IMR-90 (cell line): ENCODE data around the gene TIMM44. TPM values are rescaled to one million over a fixed set of nuclear protein-coding genes. Genes with fewer than 3 reads are reported as not detected.

Source experiments
- ATAC-seq: fragments of 200-7000 bp; cut with Tn5 transposase; 2 replicates; pipeline ENCODE4 v1.9.1; 2020; ENCODE audit warnings: low read depth, mild to moderate bottlenecking, moderate library complexity
- BruUV-seq: library from RNA; stranded (reverse); fragments of 400-500 nt; replicated peaks from 2 replicates; lab custom pipeline; 2021; lab: Mats Ljungman, UMichigan
- CTCF ChIA-PET: fragments of 300-600 bp; formaldehyde crosslinking; extraction: SDS; loops from one replicate; lab custom pipeline; 2021; ENCODE audit warnings: antibody characterized with exemption; lab: Yijun Ruan, JAX
- POLR2A ChIA-PET: fragments of 300-600 bp; sonication (Branson Sonifier 250); formaldehyde crosslinking; loops from one replicate; lab custom pipeline; 2022; ENCODE audit warnings: antibody characterized with exemption; ENCODE audit not compliant: unreplicated experiment; lab: Charles Lee
- DNase-seq: peaks from one replicate; pipeline ENCODE4 v3.0.0; 2013
- H2AFZ ChIP-seq: replicated peaks from 2 replicates; pipeline ENCODE3; 2013; ENCODE audit warnings: low read length, mild to moderate bottlenecking; ENCODE audit not compliant: poor library complexity
- H2AK5ac ChIP-seq: 2 replicates; pipeline ENCODE4 v1.6.1; 2013; ENCODE audit warnings: low read depth, low read length, inconsistent platforms
- H2AK9ac ChIP-seq: replicated peaks from 2 replicates; pipeline ENCODE3; 2013; ENCODE audit warnings: mild to moderate bottlenecking, low read depth, low read length, moderate library complexity; ENCODE audit not compliant: poor library complexity
- H2BK120ac ChIP-seq: 2 replicates; pipeline ENCODE4 v1.6.1; 2013; ENCODE audit warnings: low read depth, low read length, inconsistent platforms
- H2BK15ac ChIP-seq: 3 replicates; pipeline ENCODE4 v1.6.1; 2013; ENCODE audit warnings: low read depth, low read length, inconsistent platforms
- H2BK20ac ChIP-seq: 2 replicates; pipeline ENCODE4 v1.6.1; 2013; ENCODE audit warnings: low read depth, mild to moderate bottlenecking, inconsistent platforms, low read length, moderate library complexity
- H2BK5ac ChIP-seq: 2 replicates; pipeline ENCODE4 v1.6.1; 2013; ENCODE audit warnings: mild to moderate bottlenecking, low read depth, low read length, inconsistent platforms; ENCODE audit not compliant: poor library complexity, severe bottlenecking
- H3K14ac ChIP-seq: replicated peaks from 2 replicates; pipeline ENCODE4 v1.6.1; 2013; ENCODE audit warnings: low read depth, low read length, inconsistent platforms
- H3K18ac ChIP-seq: 2 replicates; pipeline ENCODE4 v1.6.1; 2013; ENCODE audit warnings: low read depth, low read length, control low read depth
- H3K23ac ChIP-seq: 2 replicates; pipeline ENCODE4 v1.6.1; 2013; ENCODE audit warnings: low read depth, low read length, inconsistent platforms
- H3K27ac ChIP-seq: 2 replicates; pipeline ENCODE4 v1.5.1; 2013; ENCODE audit warnings: mild to moderate bottlenecking, control low read depth, low read length; ENCODE audit not compliant: insufficient read depth
- H3K27me3 ChIP-seq: 2 replicates; pipeline ENCODE4 v1.6.1; 2013; ENCODE audit warnings: low read length; ENCODE audit not compliant: control insufficient read depth, insufficient read depth
- H3K36me3 ChIP-seq: 2 replicates; pipeline ENCODE4 v1.6.1; 2013; ENCODE audit warnings: low read length, mixed read lengths; ENCODE audit not compliant: control insufficient read depth, insufficient read depth
- H3K4ac ChIP-seq: 2 replicates; pipeline ENCODE4 v1.6.1; 2013; ENCODE audit warnings: low read depth, low read length, inconsistent platforms
- H3K4me1 ChIP-seq: 2 replicates; pipeline ENCODE4 v1.6.1; 2013; ENCODE audit warnings: low read length, mixed read lengths; ENCODE audit not compliant: control insufficient read depth, insufficient read depth
- H3K4me2 ChIP-seq: 2 replicates; pipeline ENCODE4 v1.6.1; 2013; ENCODE audit warnings: low read depth, mild to moderate bottlenecking, control low read depth, low read length, moderate library complexity
- H3K4me3 ChIP-seq: 2 replicates; pipeline ENCODE4 v1.5.1; 2013; ENCODE audit warnings: low read depth, mild to moderate bottlenecking, control low read depth, low read length, moderate library complexity; ENCODE audit not compliant: insufficient read depth
- H3K56ac ChIP-seq: 2 replicates; pipeline ENCODE4 v1.6.1; 2013; ENCODE audit warnings: low read length, inconsistent platforms; ENCODE audit not compliant: insufficient read depth; ENCODE audit errors: extremely low read depth
- H3K79me1 ChIP-seq, 2 experiments: 2 replicates each; pipeline ENCODE4 v1.6.1; 2013; ENCODE audit warnings: low read length in 2 of 2, inconsistent platforms in 1 of 2, low read depth in 1 of 2
- H3K9ac ChIP-seq: 2 replicates; pipeline ENCODE4 v1.6.1; 2013; ENCODE audit warnings: low read depth, low read length, control low read depth
- H3K9me1 ChIP-seq: 2 replicates; pipeline ENCODE4 v1.6.1; 2013; ENCODE audit warnings: low read length, inconsistent platforms; ENCODE audit not compliant: insufficient read depth
- H3K9me3 ChIP-seq: 2 replicates; pipeline ENCODE4 v1.6.1; 2013; ENCODE audit warnings: low read length; ENCODE audit not compliant: control insufficient read depth, insufficient read depth
- H4K20me1 ChIP-seq: 2 replicates; pipeline ENCODE4 v1.6.1; 2013; ENCODE audit warnings: low read length, inconsistent platforms; ENCODE audit not compliant: insufficient read depth
- H4K5ac ChIP-seq: 2 replicates; pipeline ENCODE4 v1.6.1; 2013; ENCODE audit warnings: mild to moderate bottlenecking, low read depth, low read length, control low read depth
- H4K8ac ChIP-seq, 2 experiments: 2 replicates each; pipeline ENCODE4 v1.6.1; 2013; ENCODE audit warnings: low read depth in 2 of 2, low read length in 2 of 2, control low read depth in 1 of 2, inconsistent platforms in 1 of 2
- H4K91ac ChIP-seq: 2 replicates; pipeline ENCODE4 v1.6.1; 2013; ENCODE audit warnings: low read depth, low read length, inconsistent platforms; ENCODE audit not compliant: insufficient read depth
- BHLHE40 ChIP-seq: fragments of 150-350 bp; IDR thresholded peaks from 2 replicates; pipeline ENCODE4 v1.6.1; 2016; ENCODE audit warnings: mild to moderate bottlenecking, low read depth, low read length
- CEBPB ChIP-seq: IDR thresholded peaks from 2 replicates; pipeline ENCODE4 v1.6.1; 2012; ENCODE audit warnings: low read depth, low read length, improper control_type of control experiment
- CHD1 ChIP-seq: IDR thresholded peaks from 2 replicates; pipeline ENCODE4 v1.6.1; 2012; ENCODE audit warnings: low read depth, low read length, improper control_type of control experiment
- CTCF ChIP-seq: conservative IDR thresholded peaks from 2 replicates; pipeline ENCODE4 v1.5.1; 2012; ENCODE audit warnings: mild to moderate bottlenecking, low read depth, low read length, improper control_type of control experiment
- FOS ChIP-seq: fragments of 150-350 bp; IDR thresholded peaks from 2 replicates; pipeline ENCODE4 v1.6.1; 2016; ENCODE audit warnings: low read depth, low read length
- MAFK ChIP-seq: IDR thresholded peaks from 2 replicates; pipeline ENCODE4 v1.6.1; 2012; ENCODE audit warnings: low read depth, low read length, improper control_type of control experiment
- MAZ ChIP-seq: IDR thresholded peaks from 2 replicates; pipeline ENCODE4 v1.6.1; 2012; ENCODE audit warnings: low read depth, mild to moderate bottlenecking, low read length, improper control_type of control experiment, moderate library complexity, borderline replicate concordance
- MXI1 ChIP-seq: IDR thresholded peaks from 2 replicates; pipeline ENCODE4 v1.6.1; 2012; ENCODE audit warnings: low read depth, mild to moderate bottlenecking, low read length, moderate library complexity, borderline replicate concordance
- NFE2L2 ChIP-seq: fragments of 150-350 bp; IDR thresholded peaks from 2 replicates; pipeline ENCODE4 v1.6.1; 2016; ENCODE audit warnings: low read depth, mild to moderate bottlenecking, low read length
- POLR2A ChIP-seq: IDR thresholded peaks from 2 replicates; pipeline ENCODE4 v1.6.1; 2012; ENCODE audit warnings: mild to moderate bottlenecking, low read depth, low read length
- RAD21 ChIP-seq: IDR thresholded peaks from 2 replicates; pipeline ENCODE4 v1.6.1; 2012; ENCODE audit warnings: low read length, improper control_type of control experiment
- RCOR1 ChIP-seq: IDR thresholded peaks from 2 replicates; pipeline ENCODE4 v1.6.1; 2012; ENCODE audit warnings: mild to moderate bottlenecking, low read length, improper control_type of control experiment; ENCODE audit not compliant: insufficient replicate concordance
- RFX5 ChIP-seq: IDR thresholded peaks from 2 replicates; pipeline ENCODE4 v1.8.0; 2012; ENCODE audit warnings: low read depth, mild to moderate bottlenecking, low read length, moderate library complexity
- SMC3 ChIP-seq: fragments of 150-350 bp; IDR thresholded peaks from 2 replicates; pipeline ENCODE4 v1.6.1; 2016; ENCODE audit warnings: low read depth, mild to moderate bottlenecking, antibody characterized with exemption, low read length, moderate library complexity
- USF2 ChIP-seq: fragments of 150-350 bp; IDR thresholded peaks from 2 replicates; pipeline ENCODE4 v1.6.1; 2017; ENCODE audit warnings: mild to moderate bottlenecking, antibody characterized with exemption, low read length, low read depth
- WGBS, 2 experiments: methylation state at CpG; one replicate each; pipeline versions ENCODE4 v1.1.5 to v1.1.7; 2013; ENCODE audit warnings: missing lambda C conversion rate in 2 of 2; ENCODE audit not compliant: insufficient read length in 1 of 2; ENCODE audit errors: extremely low coverage in 2 of 2; 5-methylcytosine and 5-hydroxymethylcytosine counted together
- dilution Hi-C: fragments of 300-500 bp; cut with HindIII; formaldehyde crosslinking; loops from one replicate; pipeline ENCODE4 v1.14.3; 2018; ENCODE audit warnings: low sequenced_read_pairs; ENCODE audit not compliant: unreplicated experiment
- in situ Hi-C: fragments of 300-500 bp; cut with MboI; formaldehyde crosslinking; loops from 3 replicates; pipeline ENCODE4 v1.14.3; 2019; ENCODE audit warnings: low sequenced_read_pairs, inconsistent platforms, mixed read lengths
- intact Hi-C: fragments of 100-400 bp; cut with micrococcal nuclease; formaldehyde crosslinking; loops from 2 replicates; pipeline ENCODE4 v1.10.0; 2022
- polyA plus RNA-seq, 3 experiments: library from polyadenylated mRNA; depleted of rRNA; stranded (reverse); fragments of >200 nt; gene quantifications; 2 replicates each; pipeline ENCODE4 v1.2.3, GENCODE V29; 2012; ENCODE audit warnings: low replicate concordance in 1 of 3
- total RNA-seq: library from RNA; depleted of rRNA; stranded (reverse); fragments of >200 nt; gene quantifications from 2 replicates; pipeline ENCODE4 v1.2.3, GENCODE V29; 2012

Gene TIMM44
- total and polyA plus RNA-seq, 2 of the 4 experiments (the other 2 are of a cell fraction), result 37.6 to 52.3 TPM

DNA sequence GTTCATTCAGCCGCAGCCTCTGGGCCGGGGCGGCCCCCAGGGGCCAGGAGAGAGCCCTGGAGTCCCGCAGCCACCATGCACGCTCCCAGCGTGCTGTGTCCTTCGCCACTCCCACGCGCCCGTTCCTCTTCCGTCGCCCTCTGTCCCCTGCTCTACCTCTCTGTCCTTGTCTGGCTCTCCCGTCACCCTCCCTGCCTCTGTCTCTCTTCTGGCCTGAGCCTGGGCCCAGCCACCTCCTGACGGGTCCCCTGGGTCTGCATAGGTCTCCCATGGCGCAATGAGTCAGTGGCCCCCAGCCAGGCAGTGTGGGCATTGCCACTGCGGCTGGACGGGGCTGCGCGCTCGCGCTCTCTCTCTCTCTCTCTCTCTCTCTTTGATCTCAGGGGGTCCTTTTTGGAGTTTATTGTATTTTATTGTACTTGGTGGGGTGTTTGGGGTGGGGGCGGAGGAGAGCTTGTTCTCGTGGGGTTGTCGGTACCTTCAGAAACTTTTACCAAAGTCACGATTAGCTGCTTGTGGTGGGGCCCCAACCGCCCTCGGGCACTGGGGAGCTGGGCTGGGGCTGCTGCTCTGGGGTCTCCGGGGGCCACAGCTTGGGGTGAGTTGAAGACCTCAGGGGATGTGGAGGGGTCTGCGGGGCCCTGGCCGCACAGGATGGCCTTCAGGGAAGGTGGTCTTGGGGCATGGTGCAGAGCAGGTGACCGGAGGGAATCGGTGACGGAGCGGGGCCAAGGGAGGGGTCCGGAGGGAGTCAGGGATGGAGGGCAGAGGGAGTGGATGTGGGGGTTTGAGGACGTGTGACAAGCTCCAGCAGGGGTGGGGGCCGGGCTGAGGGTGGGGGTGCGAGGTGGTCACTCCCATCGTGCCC is 30.5 kb downstream of the TIMM44 start:
- in situ Hi-C loops, result no loop called here
- POLR2A ChIA-PET, result no interaction called here
- Histone ChIP-seq H3K36me3 (peaks cover 28% of the 10 kb centered on the region), H3K9ac (no peak overlapping the region), H2AK5ac (no peak overlapping the region), H3K4ac (no peak overlapping the region), H3K23ac (no peak overlapping the region), H3K4me3 (no peak overlapping the region), H2BK20ac (no peak overlapping the region), H2BK5ac (no peak overlapping the region), H3K79me1 (peaks cover 0 to 11% of the 10 kb centered on the region in 2 experiments; a peak in 2 of 4 replicates), H3K4me1 (peaks cover 10% of the 10 kb centered on the region; the same call in 1 of the 2 replicates), H4K8ac (no peak overlapping the region), H4K91ac (no peak overlapping the region), H3K4me2 (no peak overlapping the region), H3K27me3 (peaks cover 11% of the 10 kb centered on the region), H3K27ac (no peak overlapping the region), H3K56ac (no peak overlapping the region), H4K20me1 (peaks cover 16% of the 10 kb centered on the region), H4K5ac (no peak overlapping the region), H3K9me3 (no peaks in the 10 kb centered on the region), H2BK120ac (no peak overlapping the region), H3K14ac (no peak overlapping the region), H3K9me1 (no peaks in the 10 kb centered on the region), H2BK15ac (no peak overlapping the region), H3K18ac (no peak overlapping the region), H2AK9ac (no peak overlapping the region), H2AFZ (no peak overlapping the region)
- dilution Hi-C loops, result no loop called here
- no TSS peak for BruUV-seq
- CTCF ChIA-PET, result no interaction called here
- ATAC-seq, result no peak
- intact Hi-C loops, result no loop called here
- DNase-seq, result no peak
- WGBS, 2 experiments, result 97% methylated on average over 17 of the region's 39 CpGs; no CpG with 5 or more reads in 1 of the 2 experiments
- TF ChIP-seq FOS (no peak), MXI1 (no peak), BHLHE40 (no peak), RCOR1 (no peak), MAFK (no peak), CTCF (no peak), MAZ (no peak), NFE2L2 (no peak), CHD1 (no peak), CEBPB (no peak), RFX5 (no peak), RAD21 (no peak), SMC3 (no peak), USF2 (no peak), POLR2A (no peak)
